Retinal pigment epithelial cell (primary cell): ENCODE results near the gene ATR.
"Not testable (repeated sequence)": the region's sequence is repeated elsewhere in the genome, so short reads cannot be mapped to it uniquely, and the experiment has no call there.

Experiments
- DNase-seq: peaks from one replicate; pipeline ENCODE4 v3.0.0-alpha.2; 2010; ENCODE audit warnings: low read depth
- H3K4me3 ChIP-seq: 2 replicates; pipeline ENCODE4 v1.5.1; 2011; ENCODE audit warnings: mild to moderate bottlenecking, low read length, control low read depth, moderate library complexity
- TF ChIP-seq, protein P1 (sequence below): conservative IDR thresholded peaks from 2 replicates; pipeline ENCODE4 v1.5.1; 2011; ENCODE audit warnings: low read depth, low read length, control low read depth, inconsistent platforms

ATR gene

DNA sequence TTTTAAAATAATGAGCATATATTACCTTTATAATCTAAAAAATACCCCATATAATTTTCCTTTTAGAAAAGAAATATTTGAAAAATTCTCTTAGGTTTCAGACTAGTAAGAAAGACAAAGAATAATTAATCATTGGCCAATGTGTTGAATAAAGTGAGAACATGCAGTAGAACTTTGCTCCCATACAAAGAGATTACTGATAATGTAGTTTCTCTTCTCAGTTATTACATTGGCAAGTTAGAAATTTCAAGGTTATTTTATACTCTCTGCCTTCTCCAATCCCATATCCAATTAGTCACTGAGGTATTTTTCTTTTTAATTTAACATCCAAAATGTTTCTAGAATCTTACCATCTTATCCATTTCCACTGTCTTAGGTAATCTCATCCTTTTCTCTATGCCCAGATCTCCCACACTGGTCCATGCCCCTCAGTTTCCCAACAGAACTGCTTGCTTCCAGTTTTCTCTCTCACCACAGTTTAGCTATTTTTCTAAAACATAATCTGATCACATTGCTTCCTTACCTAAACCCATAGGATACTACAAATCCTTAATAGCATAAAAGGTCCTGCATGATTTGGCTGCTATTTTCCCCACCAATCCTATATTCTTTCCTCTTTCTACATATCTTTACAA is 141.5 kb downstream of the ATR start:
- H3K4me3 ChIP-seq: no peak overlapping the region
- no peak for DNase-seq
- TF ChIP-seq, protein P1, sequence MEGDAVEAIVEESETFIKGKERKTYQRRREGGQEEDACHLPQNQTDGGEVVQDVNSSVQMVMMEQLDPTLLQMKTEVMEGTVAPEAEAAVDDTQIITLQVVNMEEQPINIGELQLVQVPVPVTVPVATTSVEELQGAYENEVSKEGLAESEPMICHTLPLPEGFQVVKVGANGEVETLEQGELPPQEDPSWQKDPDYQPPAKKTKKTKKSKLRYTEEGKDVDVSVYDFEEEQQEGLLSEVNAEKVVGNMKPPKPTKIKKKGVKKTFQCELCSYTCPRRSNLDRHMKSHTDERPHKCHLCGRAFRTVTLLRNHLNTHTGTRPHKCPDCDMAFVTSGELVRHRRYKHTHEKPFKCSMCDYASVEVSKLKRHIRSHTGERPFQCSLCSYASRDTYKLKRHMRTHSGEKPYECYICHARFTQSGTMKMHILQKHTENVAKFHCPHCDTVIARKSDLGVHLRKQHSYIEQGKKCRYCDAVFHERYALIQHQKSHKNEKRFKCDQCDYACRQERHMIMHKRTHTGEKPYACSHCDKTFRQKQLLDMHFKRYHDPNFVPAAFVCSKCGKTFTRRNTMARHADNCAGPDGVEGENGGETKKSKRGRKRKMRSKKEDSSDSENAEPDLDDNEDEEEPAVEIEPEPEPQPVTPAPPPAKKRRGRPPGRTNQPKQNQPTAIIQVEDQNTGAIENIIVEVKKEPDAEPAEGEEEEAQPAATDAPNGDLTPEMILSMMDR: no peak

DNA sequence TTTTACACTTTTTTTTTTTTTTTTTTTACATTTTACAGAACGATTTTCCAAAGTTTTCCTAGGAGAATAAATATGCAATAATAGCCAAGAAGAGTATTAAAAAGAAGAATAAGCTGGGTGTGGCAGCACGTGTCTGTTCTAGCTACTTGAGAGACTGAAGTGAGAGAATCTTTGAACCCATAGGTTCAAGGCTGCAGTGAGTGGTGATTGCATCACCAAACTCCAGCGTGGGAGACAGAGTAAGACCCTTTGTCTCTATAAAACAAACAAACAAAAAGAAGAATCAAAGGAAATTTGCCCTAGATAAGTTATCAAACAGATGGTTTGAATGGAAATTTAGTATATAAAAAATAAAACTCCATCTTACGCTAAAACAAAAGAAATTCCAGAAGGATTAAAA is 144.0 kb downstream of the ATR start:
- no peak overlapping the region for H3K4me3 ChIP-seq
- DNase-seq: no peak
- TF ChIP-seq, protein P1: no peak

GRCh38 chr3:142433110-142433509 is 145.4 kb downstream of the ATR start:
- no peak for DNase-seq
- TF ChIP-seq, protein P1: no peak

DNA sequence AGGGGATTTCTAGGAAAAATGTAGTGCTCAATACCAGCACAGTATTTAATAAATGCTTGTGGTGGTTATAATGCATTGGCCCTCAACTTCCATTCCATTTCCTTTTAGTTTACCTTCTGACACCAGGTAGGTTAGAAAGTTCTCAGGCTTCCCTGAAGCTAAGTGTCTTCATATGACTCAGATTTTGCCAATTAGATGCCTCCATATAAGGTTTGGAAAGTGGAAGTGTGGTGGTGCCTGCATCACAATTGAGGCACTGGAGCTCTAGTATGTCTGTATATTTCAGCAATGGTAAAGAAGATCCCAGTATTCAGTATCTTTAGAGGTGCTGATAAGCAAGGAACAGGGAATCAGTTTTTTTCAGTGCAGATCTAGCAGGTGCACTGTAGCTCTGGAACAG is 149.0 kb downstream of the ATR start:
- DNase-seq: no peak
- no peak overlapping the region for H3K4me3 ChIP-seq
- TF ChIP-seq, protein P1: no peak

More at GRCh38 chr3:142433110-142433509, 145.4 kb downstream of the ATR start:
- H3K4me3 ChIP-seq: no peak overlapping the region

DNA sequence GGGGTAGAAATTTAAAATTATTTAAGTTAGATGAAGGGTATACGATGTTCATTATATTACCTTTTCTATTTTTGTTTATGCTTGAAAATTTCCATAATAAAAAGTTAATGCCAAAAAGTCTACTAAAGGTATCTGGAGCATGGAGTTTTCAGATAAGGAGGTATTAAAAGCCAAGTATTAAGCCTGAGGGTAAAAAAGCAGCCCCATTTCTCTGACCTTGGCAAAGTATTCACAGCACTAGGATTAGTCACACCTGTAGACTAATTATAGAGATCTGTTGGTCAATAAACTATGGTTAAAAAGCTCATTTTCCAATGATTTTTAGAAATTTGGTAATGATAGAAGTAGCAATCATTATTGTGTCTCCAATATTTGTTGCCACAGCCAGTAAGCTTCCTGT is 153.8 kb downstream of the ATR start:
- no peak for DNase-seq
- TF ChIP-seq, protein P1: no peak
- no peak overlapping the region for H3K4me3 ChIP-seq

DNA sequence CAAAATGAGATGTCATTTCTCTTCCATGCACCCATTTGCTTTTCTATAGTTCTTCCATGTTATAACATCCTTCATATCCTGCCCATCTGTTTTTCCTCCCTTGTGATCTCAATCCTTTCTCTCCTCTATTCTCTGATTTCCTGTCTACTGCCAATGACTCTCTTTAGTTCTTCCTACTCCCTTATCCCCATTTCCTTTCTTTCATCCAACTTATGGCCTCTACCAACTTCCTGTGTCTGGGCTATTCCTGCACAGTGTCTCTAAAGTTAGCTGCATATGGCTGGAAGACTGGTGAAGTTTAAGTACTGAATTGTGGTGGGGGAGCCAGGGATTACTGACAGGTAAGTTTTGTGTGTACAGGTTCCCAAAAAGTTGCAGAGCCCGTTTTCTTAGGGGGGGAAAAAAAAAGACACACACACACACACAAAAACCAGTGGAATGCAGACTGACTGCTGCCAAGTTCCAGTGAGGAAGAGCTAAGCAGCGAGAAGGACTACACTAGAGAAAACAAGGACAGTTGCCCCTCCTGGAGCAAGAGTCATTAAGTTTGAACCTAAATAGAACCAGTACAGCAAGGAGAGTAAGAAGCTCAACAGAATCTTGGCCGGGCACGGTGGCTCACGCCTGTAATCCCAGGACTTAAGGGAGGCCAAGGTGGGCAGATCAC is 159.5 kb downstream of the ATR start:
- TF ChIP-seq, protein P1: no peak
- no peak overlapping the region for H3K4me3 ChIP-seq
- no peak for DNase-seq

DNA sequence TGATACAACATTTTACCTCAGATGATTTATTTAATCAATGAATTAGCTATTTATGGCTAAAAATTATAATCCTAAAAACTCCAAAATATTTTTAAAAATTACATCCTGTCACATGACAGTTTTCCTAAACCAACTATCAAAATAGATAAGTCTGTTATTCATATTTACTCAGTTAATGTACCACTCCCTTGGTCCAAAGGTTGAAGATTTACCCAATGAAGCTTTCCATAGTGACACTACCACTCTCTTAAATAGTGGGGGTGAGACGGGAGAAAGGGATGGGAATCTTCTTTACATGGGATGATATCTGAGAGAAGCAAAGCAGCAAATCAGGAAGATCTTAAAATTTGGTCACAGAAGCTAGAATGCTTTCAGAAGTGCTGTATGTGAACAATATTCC is 161.2 kb downstream of the ATR start:
- DNase-seq: no peak
- H3K4me3 ChIP-seq: no peak overlapping the region
- TF ChIP-seq, protein P1: no peak

GRCh38 chr3:142400537-142400936 is 178.0 kb downstream of the ATR start:
- not testable (repeated sequence) for H3K4me3 ChIP-seq, DNase-seq
